GM12878 (cell line): ENCODE data around the gene ST8SIA1. TPM values are rescaled to one million over a fixed set of nuclear protein-coding genes. Genes with fewer than 3 reads are reported as not detected.

Source experiments
- ATAC-seq: fragments of 200-7000 bp; cut with Tn5 transposase; 3 replicates; pipeline ENCODE4 v1.9.1; 2020; ENCODE audit warnings: mild to moderate bottlenecking, moderate library complexity
- BruUV-seq: library from RNA; stranded (reverse); fragments of 400-500 nt; replicated peaks from 2 replicates; lab custom pipeline; 2021; lab: Mats Ljungman, UMichigan
- CTCF ChIA-PET: fragments of 300-600 bp; sonication (Branson Sonifier 250); formaldehyde crosslinking; extraction: SDS; loops from one replicate; lab custom pipeline; 2021; ENCODE audit warnings: inconsistent platforms; lab: Yijun Ruan, JAX
- POLR2A ChIA-PET: fragments of 350-600 bp; formaldehyde crosslinking; extraction: SDS; loops from one replicate; lab custom pipeline; 2021; ENCODE audit warnings: inconsistent platforms; lab: Charles Lee
- RAD21 ChIA-PET: fragments of 300-600 bp; sonication (Branson Sonifier 250); formaldehyde crosslinking; loops from one replicate; lab custom pipeline; 2023; ENCODE audit warnings: antibody characterized with exemption; ENCODE audit not compliant: unreplicated experiment; lab: Charles Lee
- SMC1A ChIA-PET: fragments of 300-600 bp; sonication (Branson Sonifier 250); formaldehyde crosslinking; loops from one replicate; lab custom pipeline; 2023; ENCODE audit not compliant: unreplicated experiment, uncharacterized antibody; lab: Charles Lee
- DNase-seq: peaks from one replicate; pipeline ENCODE4 v3.0.0-alpha.2; 2011; ENCODE audit warnings: low read depth, low spot score
- FAIRE-seq: peaks from 3 replicates; lab custom pipeline; 2011; peaks lifted over from hg19 to GRCh38; lab: Jason Lieb, UNC
- H2AFZ ChIP-seq: 2 replicates; pipeline ENCODE4 v1.6.0; 2011; ENCODE audit warnings: low read depth, low read length, control low read depth; ENCODE audit not compliant: control insufficient read depth
- H3K27ac ChIP-seq: 2 replicates; pipeline ENCODE4 v1.5.1; 2011; ENCODE audit warnings: control low read depth; ENCODE audit not compliant: control insufficient read depth, insufficient read depth
- H3K27me3 ChIP-seq, 2 experiments: replicated peaks in 1 of 2; 2 replicates each; pipeline versions ENCODE4 v1.6.0 to v1.6.1; 2011; ENCODE audit warnings: low read length in 1 of 2; ENCODE audit not compliant: control insufficient read depth in 2 of 2, insufficient read depth in 2 of 2
- H3K36me3 ChIP-seq, 2 experiments: 2 replicates each; pipeline ENCODE4 v1.5.1; 2011; ENCODE audit warnings: low read length in 1 of 2; ENCODE audit not compliant: control insufficient read depth in 2 of 2, insufficient read depth in 2 of 2
- H3K4me1 ChIP-seq: 2 replicates; pipeline ENCODE4 v1.6.1; 2011; ENCODE audit warnings: mild to moderate bottlenecking, low read length, moderate library complexity, mixed read lengths; ENCODE audit not compliant: control insufficient read depth, insufficient read depth
- H3K4me2 ChIP-seq: 2 replicates; pipeline ENCODE4 v1.6.0; 2011; ENCODE audit warnings: control low read depth; ENCODE audit not compliant: control insufficient read depth, insufficient read depth
- H3K4me3 ChIP-seq: fragments of 200-600 bp; sonication (generic); 2 replicates; pipeline ENCODE4 v1.5.1; 2016
- H3K79me2 ChIP-seq: 2 replicates; pipeline ENCODE4 v1.6.0; 2011; ENCODE audit warnings: low read length; ENCODE audit not compliant: control insufficient read depth, insufficient read depth
- H3K9ac ChIP-seq: 2 replicates; pipeline ENCODE4 v1.8.0; 2011; ENCODE audit warnings: low read length, control low read depth, mixed read lengths; ENCODE audit not compliant: control insufficient read depth, insufficient read depth
- H3K9me3 ChIP-seq: replicated peaks from 3 replicates; pipeline ENCODE4 v1.5.1; 2011; ENCODE audit warnings: mild to moderate bottlenecking, low read length; ENCODE audit not compliant: control insufficient read depth, insufficient read depth
- H4K20me1 ChIP-seq: 2 replicates; pipeline ENCODE4 v1.6.0; 2011; ENCODE audit not compliant: control insufficient read depth, insufficient read depth
- SPI1 ChIP-seq: IDR thresholded peaks from 2 replicates; pipeline ENCODE4 v1.6.1; 2011; ENCODE audit warnings: low read depth, mild to moderate bottlenecking, low read length, moderate library complexity, borderline replicate concordance; ENCODE audit not compliant: insufficient read depth
- ZSCAN29 ChIP-seq: fragments of 450-650 bp; IDR thresholded peaks from 2 replicates; pipeline ENCODE4 v1.6.1; 2017; ENCODE audit warnings: mild to moderate bottlenecking, moderate library complexity
- WGBS: methylation state at CpG from one replicate; pipeline ENCODE4 v1.1.6; 2016; ENCODE audit warnings: low lambda C conversion rate; ENCODE audit not compliant: insufficient replicate concordance, insufficient coverage; ENCODE audit errors: missing lambda C conversion rate; 5-methylcytosine and 5-hydroxymethylcytosine counted together
- in situ Hi-C: fragments of 300-500 bp; cut with MboI; formaldehyde crosslinking; loops from 9 replicates; pipeline ENCODE4 v1.14.3; 2018; ENCODE audit warnings: mixed read lengths
- intact Hi-C: fragments of 100-400 bp; cut with micrococcal nuclease; formaldehyde crosslinking; loops from one replicate; pipeline ENCODE4 v1.14.2; 2022; ENCODE audit not compliant: unreplicated experiment
- polyA plus RNA-seq, 11 experiments: library from polyadenylated mRNA; depleted of rRNA in 4 of 11; unstranded in 6 of 11; stranded (reverse) in 5 of 11; fragments of >200 nt; fragmentation: Nextera tagmentation in 4 of 11; fragmentation: Illumina TruSeq in 1 of 11; extraction: Ambion mirVana in 4 of 11; extraction: Trizol in 1 of 11; gene quantifications; 1 replicate in 1 of 11; 2 replicates in 10 of 11; pipeline versions ENCODE4 v1.2.1 to v1.2.3, GENCODE V29; 2011 to 2016; ENCODE audit warnings: inconsistent platforms in 2 of 11, missing spikeins in 2 of 11, low read depth in 1 of 11
- total RNA-seq, 4 experiments: library from RNA; depleted of rRNA in 3 of 4; stranded (reverse); fragments of >200 nt in 3 of 4; fragmentation: Illumina TruSeq in 1 of 4; extraction: Trizol in 1 of 4; gene quantifications; 2 replicates each; pipeline versions ENCODE4 v1.2.1 to v1.2.3, GENCODE V29; 2013 to 2021

ST8SIA1 gene
- total and polyA plus RNA-seq, 10 of the 15 experiments (the other 5 are each of a cell fraction or from before 2014, with no cell fraction given): 0.23 to 0.35 (median 0.23) TPM; not detected in 7

GRCh38 chr12:22264380-22264779 lies 70.1 kb downstream of the ST8SIA1 start:
- H3K79me2 ChIP-seq: no peaks in the 10 kb centered on the region
- no peaks in the 10 kb centered on the region for H3K4me1 ChIP-seq
- TF ChIP-seq ZSCAN29: no peak
- no TSS peak for BruUV-seq
- ChIA-PET CTCF (no interaction called here), POLR2A (no interaction called here), SMC1A (no interaction called here), RAD21 (no interaction called here)
- ATAC-seq (no peak), DNase-seq (no peak), FAIRE-seq (no peak)
- H3K9me3 ChIP-seq: no peaks in the 10 kb centered on the region
- intact Hi-C loops: loop anchor here (10.0 kb wide), 1 partner anchor 180 kb away; no protein-coding TSS in a partner anchor
- in situ Hi-C loops: no loop called here
- no peak overlapping the region for H3K27ac ChIP-seq
- no peak overlapping the region for H3K9ac ChIP-seq
- no peak overlapping the region for H3K4me2 ChIP-seq
- no peak overlapping the region for H2AFZ ChIP-seq
- no peaks in the 10 kb centered on the region for H4K20me1 ChIP-seq
- 31% methylated on average over 5 of the region's 5 CpGs for WGBS
- H3K4me3 ChIP-seq: no peak overlapping the region
- no peaks in the 10 kb centered on the region for H3K27me3 ChIP-seq
- no peaks in the 10 kb centered on the region for H3K36me3 ChIP-seq

GRCh38 chr12:22262309-22262708 lies 72.2 kb downstream of the ST8SIA1 start:
- SMC1A ChIA-PET: interaction anchor here (0.7 kb wide), 1 partner anchor 26 kb away, joined by 3 read pairs; no protein-coding TSS in a partner anchor
- ATAC-seq: no peak
- Histone ChIP-seq H3K36me3 (no peaks in the 10 kb centered on the region), H2AFZ (no peak overlapping the region), H3K9ac (no peak overlapping the region), H3K27ac (no peak overlapping the region), H4K20me1 (no peaks in the 10 kb centered on the region), H3K4me3 (no peak overlapping the region), H3K27me3 (no peaks in the 10 kb centered on the region), H3K4me1 (no peaks in the 10 kb centered on the region), H3K9me3 (no peaks in the 10 kb centered on the region), H3K79me2 (no peaks in the 10 kb centered on the region), H3K4me2 (no peak overlapping the region)
- DNase-seq: no peak
- BruUV-seq: no TSS peak
- FAIRE-seq: no peak
- WGBS: 35% methylated on average over 2 of the region's 2 CpGs
- TF ChIP-seq SPI1: no peak
- intact Hi-C loops: loop anchor here (10.0 kb wide), 1 partner anchor 182 kb away; no protein-coding TSS in a partner anchor
- CTCF ChIA-PET: no interaction called here
- in situ Hi-C loops: no loop called here
- RAD21 ChIA-PET: no interaction called here
- POLR2A ChIA-PET: no interaction called here
